Vagina (tissue), 2 donors: Measurements from ENCODE around the gene METTL26.

Experiments
- POLR2A ChIP-seq, 2 donors: fragments of 450-650 bp; IDR thresholded peaks; one replicate each; pipeline ENCODE4 v1.6.1; 2017; ENCODE audit warnings: antibody characterized with exemption in 2 of 2, mild to moderate bottlenecking in 2 of 2, moderate library complexity in 2 of 2
- POLR2AphosphoS5 ChIP-seq, 2 donors: sonication (generic); formaldehyde crosslinking; IDR thresholded peaks; one replicate each; pipeline ENCODE4 v1.9.0; 2017; ENCODE audit warnings: antibody characterized with exemption in 2 of 2, mild to moderate bottlenecking in 2 of 2, low read depth in 1 of 2; ENCODE audit not compliant: insufficient read depth in 1 of 2
- TF ChIP-seq, protein P1 (sequence below), 3 experiments: fragments of 450-650 bp in 2 of 3; fragments of 200-600 bp in 1 of 3; sonication (generic) in 1 of 3; IDR thresholded peaks; one replicate each; pipeline ENCODE4 v1.5.1; 2017 to 2019; ENCODE audit warnings: antibody characterized with exemption in 3 of 3, mild to moderate bottlenecking in 2 of 3, moderate library complexity in 2 of 3

DNA sequence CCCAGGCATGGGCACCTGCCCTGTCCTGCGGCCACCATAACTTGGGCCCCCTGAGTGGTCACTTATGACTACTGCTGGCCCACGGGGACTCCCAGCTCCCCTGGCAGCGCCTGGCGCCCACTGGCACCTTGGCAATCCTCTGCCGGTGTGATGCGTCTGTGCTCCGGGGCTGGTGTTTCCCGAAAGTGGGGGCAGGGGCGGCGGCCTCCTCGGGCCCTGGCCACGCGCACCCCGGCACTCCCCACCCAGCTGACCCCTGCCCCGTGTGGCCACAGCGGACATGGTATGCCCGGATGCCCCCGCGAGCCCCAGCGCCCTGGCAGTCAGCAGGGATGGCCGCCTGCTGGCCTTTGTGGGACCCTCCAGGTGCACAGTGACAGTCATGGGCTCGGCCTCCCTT lies 21.4 kb upstream of the METTL26 start:
- TF ChIP-seq, protein P1, sequence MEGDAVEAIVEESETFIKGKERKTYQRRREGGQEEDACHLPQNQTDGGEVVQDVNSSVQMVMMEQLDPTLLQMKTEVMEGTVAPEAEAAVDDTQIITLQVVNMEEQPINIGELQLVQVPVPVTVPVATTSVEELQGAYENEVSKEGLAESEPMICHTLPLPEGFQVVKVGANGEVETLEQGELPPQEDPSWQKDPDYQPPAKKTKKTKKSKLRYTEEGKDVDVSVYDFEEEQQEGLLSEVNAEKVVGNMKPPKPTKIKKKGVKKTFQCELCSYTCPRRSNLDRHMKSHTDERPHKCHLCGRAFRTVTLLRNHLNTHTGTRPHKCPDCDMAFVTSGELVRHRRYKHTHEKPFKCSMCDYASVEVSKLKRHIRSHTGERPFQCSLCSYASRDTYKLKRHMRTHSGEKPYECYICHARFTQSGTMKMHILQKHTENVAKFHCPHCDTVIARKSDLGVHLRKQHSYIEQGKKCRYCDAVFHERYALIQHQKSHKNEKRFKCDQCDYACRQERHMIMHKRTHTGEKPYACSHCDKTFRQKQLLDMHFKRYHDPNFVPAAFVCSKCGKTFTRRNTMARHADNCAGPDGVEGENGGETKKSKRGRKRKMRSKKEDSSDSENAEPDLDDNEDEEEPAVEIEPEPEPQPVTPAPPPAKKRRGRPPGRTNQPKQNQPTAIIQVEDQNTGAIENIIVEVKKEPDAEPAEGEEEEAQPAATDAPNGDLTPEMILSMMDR (IDR thresholded peaks at IDR 0.05): no peak
- TF ChIP-seq POLR2AphosphoS5 (IDR thresholded peaks at IDR 0.05; ENCODE audit: insufficient read depth in 1 of 2, low read depth in 1 of 2) (no peak), POLR2A (IDR thresholded peaks at IDR 0.05) (no peak)
